B cell (primary cell): ENCODE measurements around the gene SLC27A5.

Experiments used
- CTCF ChIP-seq: fragments of 200-600 bp; IDR thresholded peaks from one replicate; pipeline ENCODE4 v1.8.0; 2022; ENCODE audit warnings: antibody characterized with exemption, mild to moderate bottlenecking
- EZH2 ChIP-seq: IDR thresholded peaks from 2 replicates; pipeline ENCODE4 v1.6.1; 2012; ENCODE audit warnings: borderline replicate concordance, low read depth, mild to moderate bottlenecking, moderate library complexity, low read length; ENCODE audit not compliant: insufficient read depth, poor library complexity, severe bottlenecking

DNA sequence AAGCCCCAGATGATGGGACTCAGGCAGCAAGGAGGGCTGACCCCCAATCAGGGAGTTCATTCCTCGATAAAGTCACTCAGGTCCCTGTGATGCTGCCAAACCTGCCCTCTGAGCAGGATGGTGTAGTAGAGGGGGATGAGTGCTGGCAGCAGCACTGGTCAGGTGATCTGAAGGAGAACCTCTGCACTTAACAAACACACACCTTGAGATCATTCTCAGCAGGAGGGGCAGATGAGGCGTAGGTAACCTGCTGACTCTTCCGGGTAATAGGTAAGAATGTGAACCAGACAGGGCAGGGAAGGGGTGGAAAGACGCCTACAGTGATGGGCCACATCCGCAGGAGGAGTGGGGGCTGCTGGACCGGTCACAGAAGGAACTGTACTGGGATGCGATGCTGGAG is 32.5 kb downstream of the SLC27A5 start:
- TF ChIP-seq CTCF (no peak), EZH2 (no peak)
